Body of pancreas (tissue), 4 donors: ENCODE measurements around the gene GOLGA7B. TPM values are rescaled to one million over a fixed set of nuclear protein-coding genes. Genes with fewer than 3 reads are reported as not detected.
A peak's percentile ranks its signal among the peaks of the same experiment; 100 is the strongest.

Experiments
- ATAC-seq: fragments of 150-250 bp; one replicate; pipeline ENCODE4 v1.9.1; 2016
- DNase-seq, 4 donors: peaks; one replicate each; pipeline ENCODE4 v3.0.0-alpha.2; 2019
- H3K27ac ChIP-seq, 4 donors: fragments of 200-600 bp; sonication (generic); 1 replicate in 3 of 4; 2 replicates in 1 of 4; pipeline versions ENCODE4 v1.5.1 to v1.6.1; 2016 to 2019; ENCODE audit warnings: mild to moderate bottlenecking in 1 of 4, mixed read lengths in 1 of 4, moderate library complexity in 1 of 4
- H3K27me3 ChIP-seq, 2 donors: fragments of 200-600 bp; sonication (generic); one replicate each; pipeline ENCODE4 v1.6.0; 2016; ENCODE audit warnings: mild to moderate bottlenecking in 1 of 2
- H3K36me3 ChIP-seq, 2 donors: fragments of 200-600 bp; sonication (generic); replicated peaks in 1 of 2; 2 replicates each; pipeline ENCODE4 v1.5.1; 2016; ENCODE audit warnings: low read depth in 2 of 2; ENCODE audit not compliant: insufficient read depth in 1 of 2
- H3K4me1 ChIP-seq: fragments of 200-600 bp; sonication (generic); one replicate; pipeline ENCODE4 v1.6.0; 2016
- H3K4me3 ChIP-seq, 2 donors: fragments of 200-600 bp; sonication (generic); 1 replicate in 1 of 2; 2 replicates in 1 of 2; pipeline ENCODE4 v1.5.1; 2016 to 2019
- H3K9me3 ChIP-seq, 3 donors: fragments of 200-600 bp; sonication (generic); 1 replicate in 2 of 3; 2 replicates in 1 of 3; pipeline ENCODE4 v1.5.1; 2016
- POLR2A ChIP-seq, 3 donors: fragments of 450-650 bp; IDR thresholded peaks; one replicate each; pipeline ENCODE4 v1.6.1; 2016; ENCODE audit warnings: antibody characterized with exemption in 3 of 3, mild to moderate bottlenecking in 2 of 3
- WGBS, 2 donors: methylation state at CpG; one replicate each; pipeline ENCODE4 v1.1.5; 2017; 5-methylcytosine and 5-hydroxymethylcytosine counted together
- intact Hi-C: fragments of 100-400 bp; cut with DNase I; formaldehyde crosslinking; loops from one replicate; pipeline ENCODE4 v1.15.1; 2023
- total RNA-seq, 2 donors: library from RNA; depleted of rRNA; stranded (reverse); fragments of >200 nt; gene quantifications; one replicate each; pipeline ENCODE4 v1.1.0, GENCODE V29; 2016
- TF ChIP-seq, protein P1 (sequence below), 7 experiments: fragments of 450-650 bp in 4 of 7; fragments of 200-600 bp in 3 of 7; sonication (generic) in 3 of 7; IDR thresholded peaks; one replicate each; pipeline ENCODE4 v1.5.1; 2016 to 2019; ENCODE audit warnings: antibody characterized with exemption in 7 of 7

The GOLGA7B gene
- total RNA-seq, 2 donors from 2014 or later = 9.1 to 12.5 TPM

DNA sequence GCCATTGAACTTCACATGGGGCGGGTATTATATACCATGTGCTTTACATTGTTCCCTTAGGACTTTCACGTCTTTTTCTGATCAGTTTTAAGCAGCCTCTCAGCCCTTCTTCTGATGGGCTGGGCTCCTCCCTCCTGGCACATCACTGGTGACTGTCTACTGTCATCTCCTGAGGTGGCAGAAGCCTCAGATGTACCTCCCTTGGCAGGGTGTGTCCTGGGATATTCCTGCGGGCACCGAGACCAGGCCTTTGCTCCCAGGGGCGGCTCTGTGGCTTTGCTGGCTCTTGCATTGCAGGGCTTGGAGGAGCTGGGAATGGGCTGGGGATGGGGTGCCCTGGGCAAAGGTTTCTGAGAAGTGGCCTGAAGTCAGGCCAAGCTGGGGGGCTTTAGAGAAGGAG is 34.6 kb upstream of the GOLGA7B start:
- H3K27me3 ChIP-seq = no peaks in the 10 kb centered on the region
- DNase-seq = no peak
- H3K9me3 ChIP-seq = no peaks in the 10 kb centered on the region
- no peaks in the 10 kb centered on the region for H3K4me1 ChIP-seq
- H3K4me3 ChIP-seq = no peak overlapping the region
- ATAC-seq = no peak
- TF ChIP-seq, protein P1, sequence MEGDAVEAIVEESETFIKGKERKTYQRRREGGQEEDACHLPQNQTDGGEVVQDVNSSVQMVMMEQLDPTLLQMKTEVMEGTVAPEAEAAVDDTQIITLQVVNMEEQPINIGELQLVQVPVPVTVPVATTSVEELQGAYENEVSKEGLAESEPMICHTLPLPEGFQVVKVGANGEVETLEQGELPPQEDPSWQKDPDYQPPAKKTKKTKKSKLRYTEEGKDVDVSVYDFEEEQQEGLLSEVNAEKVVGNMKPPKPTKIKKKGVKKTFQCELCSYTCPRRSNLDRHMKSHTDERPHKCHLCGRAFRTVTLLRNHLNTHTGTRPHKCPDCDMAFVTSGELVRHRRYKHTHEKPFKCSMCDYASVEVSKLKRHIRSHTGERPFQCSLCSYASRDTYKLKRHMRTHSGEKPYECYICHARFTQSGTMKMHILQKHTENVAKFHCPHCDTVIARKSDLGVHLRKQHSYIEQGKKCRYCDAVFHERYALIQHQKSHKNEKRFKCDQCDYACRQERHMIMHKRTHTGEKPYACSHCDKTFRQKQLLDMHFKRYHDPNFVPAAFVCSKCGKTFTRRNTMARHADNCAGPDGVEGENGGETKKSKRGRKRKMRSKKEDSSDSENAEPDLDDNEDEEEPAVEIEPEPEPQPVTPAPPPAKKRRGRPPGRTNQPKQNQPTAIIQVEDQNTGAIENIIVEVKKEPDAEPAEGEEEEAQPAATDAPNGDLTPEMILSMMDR (IDR thresholded peaks at IDR 0.05) = no peak
- TF ChIP-seq POLR2A (IDR thresholded peaks at IDR 0.05) = no peak
- WGBS, 2 donors = 88 to 91% methylated on average over 4 to 5 of the region's 5 CpGs
- H3K36me3 ChIP-seq = no peaks in the 10 kb centered on the region
- intact Hi-C loops = no loop called here
- no peak overlapping the region for H3K27ac ChIP-seq

DNA sequence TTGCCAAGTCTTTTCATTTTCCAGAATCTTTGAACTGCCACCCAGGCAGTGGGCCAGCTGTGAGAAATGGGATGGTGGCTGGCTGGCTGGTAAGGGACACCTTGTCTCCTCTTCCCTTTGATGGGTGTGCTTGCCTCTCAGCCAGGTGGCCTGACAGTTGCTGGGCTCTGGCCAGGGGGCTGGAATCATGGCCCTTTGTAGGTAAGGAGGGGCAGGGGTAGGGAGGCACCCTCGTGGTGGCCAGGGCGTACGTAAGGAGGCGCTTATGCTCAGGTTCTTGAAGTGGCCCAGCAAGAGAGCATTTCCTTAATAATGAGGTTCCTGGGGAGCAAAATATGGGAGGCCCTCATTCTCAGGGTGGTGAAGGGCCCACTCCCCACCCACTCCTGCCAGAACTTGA is 33.0 kb upstream of the GOLGA7B start:
- H3K27me3 ChIP-seq = no peaks in the 10 kb centered on the region
- H3K27ac ChIP-seq = no peak overlapping the region
- H3K36me3 ChIP-seq = no peaks in the 10 kb centered on the region
- TF ChIP-seq, protein P1 (IDR thresholded peaks at IDR 0.05) = no peak
- TF ChIP-seq POLR2A (IDR thresholded peaks at IDR 0.05) = no peak
- no peak for DNase-seq
- 91% methylated on average over 4 of the region's 4 CpGs for WGBS, 2 donors
- no peaks in the 10 kb centered on the region for H3K4me1 ChIP-seq
- intact Hi-C loops = no loop called here
- no peaks in the 10 kb centered on the region for H3K9me3 ChIP-seq
- H3K4me3 ChIP-seq = no peak overlapping the region
- ATAC-seq = no peak

DNA sequence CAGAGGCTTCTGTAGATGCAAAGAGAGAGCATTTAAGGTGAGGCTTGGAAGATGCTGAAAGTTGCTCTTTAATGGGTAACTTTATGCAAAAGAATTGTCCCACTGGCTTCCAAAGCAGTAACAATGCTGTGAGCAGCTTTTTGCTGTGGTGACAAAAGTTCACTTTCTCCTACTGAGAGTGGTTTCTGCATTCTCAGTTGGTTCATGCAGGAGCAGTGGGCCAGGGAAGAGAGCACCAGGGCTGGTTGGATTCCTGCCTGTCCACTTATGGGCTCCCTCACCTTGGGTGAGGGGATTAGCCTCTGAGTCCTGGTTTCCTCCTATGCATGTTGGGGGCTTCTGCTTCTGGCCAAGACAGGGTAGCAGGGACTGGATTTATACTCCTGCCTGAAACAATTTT is 31.1 kb upstream of the GOLGA7B start:
- TF ChIP-seq POLR2A (IDR thresholded peaks at IDR 0.05) = no peak
- TF ChIP-seq, protein P1 (IDR thresholded peaks at IDR 0.05) = no peak
- intact Hi-C loops = no loop called here
- Histone ChIP-seq H3K36me3 (no peaks in the 10 kb centered on the region), H3K4me3 (no peak overlapping the region), H3K27me3 (no peaks in the 10 kb centered on the region), H3K4me1 (no peaks in the 10 kb centered on the region), H3K9me3 (no peaks in the 10 kb centered on the region), H3K27ac (no peak overlapping the region)
- no peak for DNase-seq
- ATAC-seq = no peak

DNA sequence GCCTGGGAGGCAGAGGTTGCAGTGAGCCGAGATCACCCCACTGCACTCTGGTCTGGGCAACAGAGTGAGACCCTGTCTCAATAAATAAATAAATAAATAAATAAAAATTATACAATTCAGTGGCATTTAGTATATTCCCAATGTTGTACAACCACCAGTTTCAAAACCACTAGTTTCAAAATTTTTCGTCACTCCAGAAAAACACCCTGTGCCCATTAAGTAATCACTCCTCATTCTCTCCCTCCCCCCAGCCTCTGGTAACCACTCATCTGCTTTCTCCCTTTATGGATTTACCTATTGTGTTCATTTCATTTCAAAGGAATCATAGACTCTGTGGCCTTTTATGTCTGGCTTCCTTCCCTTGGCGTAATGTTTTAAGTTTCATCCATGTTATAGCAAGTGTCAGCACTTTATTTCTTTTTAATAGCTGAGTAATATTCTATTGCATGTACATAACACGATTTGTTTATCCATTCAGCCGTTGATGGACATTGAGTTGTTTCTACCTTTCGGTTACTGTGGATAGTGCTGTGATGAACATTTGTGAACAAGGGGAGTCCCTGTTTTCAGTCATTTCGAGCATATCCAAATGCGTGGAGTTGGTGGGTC is 29.4 kb upstream of the GOLGA7B start:
- Histone ChIP-seq H3K27me3 (no peaks in the 10 kb centered on the region), H3K4me1 (no peaks in the 10 kb centered on the region), H3K4me3 (no peak overlapping the region), H3K9me3 (no peaks in the 10 kb centered on the region), H3K36me3 (no peaks in the 10 kb centered on the region), H3K27ac (no peak overlapping the region)
- TF ChIP-seq, protein P1 (IDR thresholded peaks at IDR 0.05) = no peak
- TF ChIP-seq POLR2A (IDR thresholded peaks at IDR 0.05) = no peak
- WGBS, 2 donors = 93 to 94% methylated on average over 8 of the region's 8 CpGs
- intact Hi-C loops = no loop called here
- DNase-seq (no peak), ATAC-seq (no peak)

DNA sequence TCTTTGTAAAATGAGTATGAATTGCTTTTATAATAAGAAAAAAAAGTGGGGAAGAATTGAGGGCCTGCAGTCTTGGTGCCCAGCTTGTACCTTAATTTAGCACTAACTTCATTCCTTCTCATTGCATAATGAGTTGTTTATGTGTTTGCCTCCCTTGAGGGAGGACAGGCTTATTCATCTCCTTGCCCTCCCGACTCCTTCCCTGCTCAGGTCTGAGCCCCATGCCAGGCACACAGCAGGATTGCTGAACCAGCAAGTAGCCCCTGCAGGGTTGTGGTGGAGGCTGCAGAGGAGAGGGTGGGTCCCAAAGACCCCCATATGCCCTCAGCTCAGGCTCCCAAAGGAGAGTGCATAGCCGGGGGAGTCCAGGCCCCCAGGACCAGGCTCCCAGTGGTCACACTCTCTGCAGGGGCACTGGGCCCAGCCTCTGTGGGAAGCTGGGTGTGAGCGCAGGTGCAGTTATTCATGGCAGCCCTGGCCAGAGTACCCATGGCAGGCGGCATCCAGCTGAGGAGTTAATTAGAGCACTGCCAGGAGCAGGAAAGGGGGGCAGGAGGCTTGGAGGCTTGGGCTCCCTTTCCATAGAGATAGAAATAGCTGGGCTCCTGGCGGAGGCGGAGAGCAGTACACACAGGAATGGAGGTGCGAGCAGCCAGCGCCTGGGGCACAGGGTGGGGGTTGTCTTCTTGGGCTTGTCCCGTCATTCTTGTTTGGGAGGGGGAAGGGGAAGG is 28.2 kb upstream of the GOLGA7B start:
- Histone ChIP-seq H3K36me3 (no peaks in the 10 kb centered on the region), H3K4me1 (no peaks in the 10 kb centered on the region), H3K4me3 (no peak overlapping the region), H3K27me3 (no peaks in the 10 kb centered on the region), H3K9me3 (no peaks in the 10 kb centered on the region), H3K27ac (peak overlapping the region in 1 of 4 donors; percentile 34)
- DNase-seq (no peak), ATAC-seq (no peak)
- intact Hi-C loops = no loop called here
- TF ChIP-seq POLR2A (IDR thresholded peaks at IDR 0.05) = no peak
- TF ChIP-seq, protein P1 (IDR thresholded peaks at IDR 0.05) = no peak
- WGBS, 2 donors = 66 to 73% methylated on average over 8 to 9 of the region's 9 CpGs
